COLO668 (cell line): Measurements from ENCODE around the gene OLFM1.

ENCODE experiments used
- DNase-seq: peaks from one replicate; lab custom pipeline; 2025; ENCODE audit not compliant: unreplicated experiment; lab: John Stamatoyannopoulos, UW

OLFM1 gene

DNA sequence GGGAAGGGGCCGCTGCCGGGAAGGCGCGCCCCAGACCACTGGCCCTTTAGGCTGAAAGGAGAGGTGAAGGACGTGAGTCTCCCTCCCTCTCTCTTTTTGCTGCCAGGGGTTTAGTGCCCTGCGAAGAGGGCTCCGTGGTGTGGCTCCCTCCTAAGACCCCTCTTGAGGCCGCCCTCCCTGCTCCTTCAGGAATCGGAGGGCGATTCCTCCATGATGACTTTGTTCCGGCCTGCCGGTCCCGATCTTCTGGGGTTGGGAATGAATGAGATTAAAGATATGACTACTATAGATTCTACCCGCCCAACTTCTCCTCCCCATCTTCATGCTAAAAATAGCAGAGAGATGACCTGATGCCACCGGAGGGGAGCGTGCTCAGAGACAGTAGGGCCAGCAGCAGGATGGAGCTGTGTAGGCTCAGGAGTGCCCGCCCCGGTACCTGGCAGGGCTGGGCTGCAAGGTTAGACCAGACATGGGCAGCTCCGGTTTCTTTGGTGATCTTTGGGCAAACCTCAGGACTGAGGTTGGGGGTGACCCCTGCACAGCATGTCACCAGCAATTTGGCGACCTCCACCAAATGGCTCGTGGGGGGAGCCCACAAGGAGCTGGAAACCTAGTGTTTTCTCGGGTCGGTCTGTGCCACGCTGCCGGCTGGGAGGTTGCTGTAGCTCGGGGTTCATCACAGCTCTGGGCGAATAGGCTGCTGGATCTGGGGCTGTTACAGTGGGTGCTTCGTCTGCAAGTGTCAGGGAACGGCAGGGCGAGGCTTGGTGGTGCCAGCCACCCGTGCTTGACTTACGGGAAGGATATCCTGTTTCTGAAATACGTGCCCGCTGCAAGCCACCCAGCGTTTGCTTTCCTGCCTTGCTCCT, 1.7 kb downstream of the OLFM1 start:
- DNase-seq = no peak

DNA sequence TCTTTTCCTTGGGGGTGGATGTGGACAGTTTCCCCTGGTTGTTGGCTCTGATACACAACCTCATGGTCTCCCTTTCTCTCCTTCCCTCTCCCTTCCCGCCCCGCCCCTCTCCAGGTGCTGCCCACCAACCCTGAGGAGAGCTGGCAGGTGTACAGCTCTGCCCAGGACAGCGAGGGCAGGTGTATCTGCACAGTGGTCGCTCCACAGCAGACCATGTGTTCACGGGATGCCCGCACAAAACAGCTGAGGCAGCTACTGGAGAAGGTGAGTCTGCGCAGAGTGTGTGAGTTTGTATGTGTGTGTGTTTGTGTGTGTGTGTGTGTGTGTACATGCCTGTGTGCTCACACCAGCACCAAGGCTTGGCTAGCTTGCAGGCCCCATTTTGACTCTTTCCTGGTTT, 2.6 kb downstream of the OLFM1 start:
- no peak for DNase-seq

DNA sequence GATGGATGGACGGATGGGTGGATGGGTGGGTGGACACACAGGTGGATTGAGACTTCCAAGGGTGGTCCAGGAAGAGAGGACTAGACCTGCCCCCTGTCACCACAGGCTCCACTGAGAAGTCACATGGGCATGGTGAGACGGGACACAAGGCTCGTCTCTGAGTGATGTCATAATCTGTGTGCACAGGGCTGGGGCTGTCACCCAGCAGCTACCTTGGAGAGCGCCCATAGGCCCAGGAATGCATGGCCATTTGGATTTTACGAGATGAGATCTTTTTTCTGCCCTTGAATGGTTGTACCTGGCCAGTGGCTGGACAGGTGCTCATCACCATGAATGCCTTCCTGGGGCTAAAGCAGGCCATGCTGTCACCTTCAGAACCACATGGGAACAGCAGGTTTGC, 3.1 kb downstream of the OLFM1 start:
- DNase-seq = no peak

DNA sequence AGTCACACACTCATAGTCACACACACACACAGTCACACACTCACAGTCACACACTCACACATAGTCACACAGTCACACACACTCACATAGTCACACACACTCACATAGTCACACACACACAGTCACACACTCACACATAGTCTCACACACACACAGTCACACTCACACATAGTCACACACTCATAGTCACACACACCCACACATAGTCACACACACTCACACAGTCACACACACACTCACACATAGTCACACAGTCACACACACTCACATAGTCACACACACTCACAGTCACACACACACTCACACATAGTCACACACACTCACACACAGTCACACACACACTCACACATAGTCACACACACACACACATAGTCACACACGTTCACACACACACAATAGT, 4.1 kb downstream of the OLFM1 start:
- DNase-seq = no peak

DNA sequence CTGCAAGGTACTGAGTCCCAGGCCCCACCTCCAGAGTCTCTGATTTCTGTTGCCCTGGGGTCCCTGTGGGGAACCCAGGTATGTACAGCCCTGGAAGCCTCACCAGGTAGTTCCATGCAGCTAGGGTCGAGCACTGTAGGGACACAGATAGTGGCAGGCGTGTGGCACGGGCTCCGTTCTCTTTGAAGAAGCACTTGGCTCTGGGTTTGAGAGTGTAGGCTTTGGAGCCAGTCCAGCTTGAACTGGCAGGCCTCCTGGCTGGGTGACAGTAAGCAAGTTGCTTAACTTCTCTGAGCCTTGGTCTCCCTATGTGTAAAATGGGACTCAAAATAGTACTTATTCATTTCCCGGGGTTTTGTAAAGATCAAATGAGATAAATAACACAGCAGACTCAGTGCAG, 5.6 kb downstream of the OLFM1 start:
- DNase-seq = no peak

DNA sequence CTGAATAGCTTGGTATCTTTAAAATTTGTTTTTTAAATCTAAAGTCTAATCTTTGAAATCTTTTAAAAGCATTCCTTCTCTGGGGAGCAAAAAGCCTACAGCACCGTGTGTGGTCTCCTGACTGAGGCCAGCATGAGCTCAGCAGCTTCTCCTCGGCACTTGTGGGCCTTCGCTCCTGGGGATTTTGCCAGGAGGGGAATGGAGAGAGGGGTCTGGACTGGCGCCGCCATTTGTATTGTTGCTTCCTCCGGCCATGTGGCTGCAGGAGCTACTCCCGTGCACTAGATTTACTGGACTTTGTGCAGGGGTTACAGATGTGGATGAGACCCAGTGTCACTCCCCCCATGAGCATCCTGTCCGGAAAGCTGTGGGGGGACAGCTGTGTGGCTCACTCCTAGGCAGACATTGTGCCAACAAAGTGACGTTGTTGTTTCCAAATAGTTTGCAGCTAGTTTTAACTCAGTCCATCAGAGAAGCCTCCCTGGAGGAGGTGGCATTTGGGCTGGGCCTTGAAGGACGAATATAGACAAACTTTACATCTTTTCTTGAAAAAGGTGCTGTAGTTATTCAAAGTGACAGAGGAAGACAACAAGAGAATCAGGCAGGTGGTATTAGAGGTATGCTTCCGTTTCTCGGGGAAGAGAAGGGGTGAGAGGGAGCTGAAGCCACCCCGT, 6.6 kb downstream of the OLFM1 start:
- no peak for DNase-seq

DNA sequence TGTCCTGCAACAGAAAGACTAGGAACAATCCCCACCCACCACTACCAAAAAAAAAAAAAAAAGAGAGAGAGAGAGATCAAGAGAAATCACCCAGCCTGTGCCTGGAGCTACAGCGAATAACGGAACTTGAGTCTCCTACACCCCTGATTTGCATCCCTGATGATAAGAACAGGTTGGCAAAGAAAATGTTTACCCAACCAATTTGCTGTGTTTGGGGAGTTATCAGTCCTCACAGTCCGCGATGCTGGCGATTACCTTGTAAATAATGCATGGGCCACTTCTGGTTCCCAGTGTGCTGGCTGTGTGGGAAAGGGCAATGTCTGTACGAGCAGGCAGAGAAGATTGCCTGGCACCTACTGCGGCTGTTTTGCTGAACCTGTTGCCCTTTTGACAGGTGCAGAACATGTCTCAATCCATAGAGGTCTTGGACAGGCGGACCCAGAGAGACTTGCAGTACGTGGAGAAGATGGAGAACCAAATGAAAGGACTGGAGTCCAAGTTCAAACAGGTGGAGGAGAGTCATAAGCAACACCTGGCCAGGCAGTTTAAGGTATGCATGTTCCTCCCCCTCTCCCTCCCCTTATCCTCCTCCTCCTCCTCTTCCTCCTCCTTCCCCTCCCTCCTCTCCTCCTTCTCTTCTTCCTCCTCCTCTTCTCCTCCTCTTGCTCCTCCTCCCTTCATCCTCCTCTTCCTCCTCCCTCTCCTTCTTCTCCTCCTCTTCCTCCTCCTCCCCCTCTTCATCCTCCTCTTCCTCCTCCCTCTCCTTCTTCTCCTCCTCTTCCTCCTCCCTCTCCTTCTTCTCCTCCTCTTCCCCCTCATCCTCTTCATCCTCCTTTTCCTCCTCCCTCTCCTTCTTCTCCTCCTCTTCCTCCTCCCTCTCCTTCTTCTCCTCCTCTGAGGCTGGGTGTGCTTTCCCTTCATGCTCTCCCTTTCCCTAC, 8.3 kb downstream of the OLFM1 start:
- peak; percentile 2 for DNase-seq

DNA sequence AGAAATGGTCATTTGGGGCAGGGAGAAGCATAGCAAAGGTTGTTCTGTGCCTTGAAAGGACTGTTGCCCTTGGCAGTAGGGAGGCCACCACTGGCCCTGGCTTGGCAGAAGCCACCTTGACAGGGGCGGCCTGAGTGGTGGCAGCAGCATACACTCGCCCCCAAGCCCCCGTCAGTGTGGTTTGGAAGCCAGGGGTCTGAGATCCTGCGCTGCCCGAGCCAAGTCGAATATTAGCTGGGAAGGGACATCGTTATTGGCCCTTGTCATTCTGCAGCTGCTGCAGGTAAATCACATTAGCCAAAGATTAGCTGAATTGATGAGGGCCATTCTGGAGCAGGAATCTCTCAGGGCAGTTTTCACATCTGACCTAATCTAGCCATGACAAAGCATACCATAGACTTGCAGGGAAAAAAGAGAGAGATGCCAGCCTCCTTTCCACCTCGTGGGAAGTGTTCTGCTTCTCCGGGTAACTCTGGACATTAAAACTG, 9.0 kb downstream of the OLFM1 start:
- no peak for DNase-seq

DNA sequence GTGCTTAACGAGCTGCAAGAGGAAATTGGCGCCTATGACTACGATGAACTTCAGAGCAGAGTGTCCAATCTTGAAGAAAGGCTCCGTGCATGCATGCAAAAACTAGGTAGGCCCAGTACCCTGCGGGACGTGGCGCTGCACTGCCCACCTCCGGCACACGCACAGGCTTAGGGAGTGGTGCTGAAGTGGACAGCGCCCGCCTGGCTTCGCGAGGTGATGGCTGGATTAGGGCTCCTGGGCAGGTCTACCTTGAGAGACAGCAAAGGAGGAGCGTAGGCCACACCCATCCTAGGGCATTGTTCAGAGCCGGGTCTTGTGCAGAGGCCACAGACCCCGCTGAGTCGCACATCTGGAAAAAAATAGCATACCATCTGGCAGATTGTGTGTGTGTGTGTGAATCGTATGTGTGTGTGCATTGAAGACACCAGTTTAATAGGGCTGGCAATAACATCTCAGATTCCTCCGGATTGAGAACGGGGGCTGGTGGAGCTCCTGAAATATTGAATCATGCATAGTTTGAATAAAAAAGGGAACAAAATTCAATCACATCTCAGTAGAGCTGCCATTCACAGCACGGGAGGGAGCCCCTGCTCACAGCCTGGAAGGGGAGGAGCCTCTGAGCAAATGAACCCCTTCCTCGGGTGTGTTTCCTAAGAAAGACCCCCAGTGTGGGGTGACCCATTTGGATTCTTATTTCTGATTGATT, 11.1 kb downstream of the OLFM1 start:
- DNase-seq = no peak

DNA sequence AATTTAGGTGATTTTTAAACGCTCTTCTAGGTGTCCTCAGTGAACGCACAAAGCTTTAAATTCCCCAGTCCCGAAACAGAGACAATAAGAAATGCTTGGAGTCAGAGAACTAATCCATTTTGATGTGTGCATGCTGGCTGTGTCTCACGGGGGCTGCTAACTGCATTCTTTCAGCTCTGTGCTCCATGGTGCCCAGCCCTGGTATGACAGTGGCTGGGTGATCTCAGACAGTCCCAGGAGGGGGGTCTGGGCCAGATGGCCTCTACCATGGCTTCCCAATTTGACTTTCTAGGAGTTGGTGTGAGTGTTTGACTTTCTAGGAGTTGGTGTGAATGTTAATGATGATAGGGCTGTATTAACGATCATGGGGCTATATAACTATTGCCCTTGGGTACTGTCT, 12.1 kb downstream of the OLFM1 start:
- no peak for DNase-seq

DNA sequence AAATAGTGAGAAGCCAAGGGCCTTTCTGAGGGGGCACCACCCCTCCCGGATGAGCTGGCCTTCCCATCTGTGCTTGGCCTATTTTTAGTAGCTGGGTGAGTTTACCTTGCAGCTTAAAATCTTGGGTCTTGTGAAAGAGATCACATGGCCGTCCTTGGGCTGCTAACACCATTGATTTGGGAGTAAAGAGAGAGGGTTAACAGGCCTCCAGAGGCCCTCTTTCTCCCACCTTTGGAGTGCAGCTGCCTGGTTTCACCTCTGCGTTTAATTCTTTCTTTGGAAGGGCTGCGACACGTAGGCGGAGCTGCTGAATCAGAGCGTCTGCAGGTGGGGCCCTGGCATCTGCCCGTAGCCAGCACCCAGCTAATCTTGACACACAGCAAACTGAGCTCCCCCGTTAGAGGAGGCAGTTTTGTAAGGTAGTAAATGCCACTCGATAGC, 12.8 kb downstream of the OLFM1 start:
- no peak for DNase-seq

DNA sequence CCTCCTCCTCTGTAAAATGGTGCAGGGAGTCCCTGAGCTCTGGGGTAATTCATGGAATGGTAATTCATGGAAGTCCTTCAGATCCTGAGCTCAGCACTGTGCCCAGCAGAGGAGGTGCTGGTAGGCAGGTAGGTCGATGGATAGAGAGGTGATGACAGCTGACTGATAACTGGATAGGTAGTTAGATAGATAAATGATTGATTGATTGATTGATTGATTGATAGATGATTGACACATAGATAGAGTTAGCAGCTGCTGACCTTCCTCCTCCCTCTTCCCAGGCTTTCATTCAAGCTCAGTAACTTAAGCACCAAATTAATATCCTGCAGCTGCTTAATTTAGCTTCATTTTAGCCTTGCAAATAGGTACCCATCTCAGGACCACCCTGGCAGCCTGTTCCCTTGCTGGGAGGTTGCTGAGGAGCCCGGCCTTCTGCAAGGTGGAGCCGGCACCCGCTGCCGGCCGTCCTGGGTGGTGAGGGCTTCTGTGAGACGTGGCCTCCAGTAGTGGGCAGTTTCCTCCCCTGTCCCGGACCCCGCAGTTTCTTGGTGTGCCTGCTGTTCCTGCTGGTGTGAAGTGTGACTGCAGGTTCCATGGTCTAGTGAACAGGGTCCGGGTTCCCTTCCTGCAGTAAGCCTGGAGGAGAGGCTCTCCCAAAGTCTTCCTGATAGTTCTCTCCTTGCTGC, 13.4 kb downstream of the OLFM1 start:
- DNase-seq = no peak

DNA sequence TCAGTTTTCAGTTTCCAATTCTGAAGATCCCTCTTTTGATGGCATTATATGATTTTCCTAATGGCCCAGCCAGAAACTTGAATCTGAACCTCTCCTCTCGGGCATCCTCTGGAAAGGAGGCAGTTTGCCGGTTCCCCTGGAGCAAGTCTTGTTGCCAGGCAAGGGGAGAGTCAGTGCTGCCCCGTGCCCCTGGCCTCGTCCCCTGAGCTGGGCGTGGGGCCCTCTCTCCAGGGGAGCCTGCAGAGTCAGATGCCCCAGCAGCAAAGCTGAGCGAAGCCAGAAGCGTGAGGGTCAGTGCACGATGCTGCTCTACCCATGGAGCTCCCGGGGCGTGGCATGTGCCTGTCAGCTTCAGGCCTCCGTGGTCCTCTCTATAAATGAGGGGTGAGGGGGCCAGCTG, 14.0 kb downstream of the OLFM1 start:
- no peak for DNase-seq

DNA sequence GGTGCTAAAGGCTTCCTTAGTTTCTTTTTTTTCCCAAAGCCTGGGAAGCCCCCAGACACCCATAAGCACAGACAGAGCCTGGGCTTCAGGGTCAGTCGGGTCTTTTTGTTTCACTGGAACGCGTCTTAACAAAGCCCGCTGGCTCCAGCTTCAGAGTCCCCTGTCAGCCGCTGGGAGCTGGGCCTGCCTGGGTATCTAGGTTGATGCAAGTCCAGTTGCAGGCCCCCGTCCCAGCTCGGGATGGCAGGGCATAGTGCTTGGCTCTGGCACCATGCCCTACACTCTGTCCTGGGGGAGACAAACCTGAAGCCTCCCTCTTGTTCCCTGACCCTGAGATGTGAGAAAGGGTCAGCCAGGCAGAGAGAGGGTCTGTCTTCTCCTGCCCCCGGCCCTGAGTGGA, 14.5 kb downstream of the OLFM1 start:
- DNase-seq = no peak

DNA sequence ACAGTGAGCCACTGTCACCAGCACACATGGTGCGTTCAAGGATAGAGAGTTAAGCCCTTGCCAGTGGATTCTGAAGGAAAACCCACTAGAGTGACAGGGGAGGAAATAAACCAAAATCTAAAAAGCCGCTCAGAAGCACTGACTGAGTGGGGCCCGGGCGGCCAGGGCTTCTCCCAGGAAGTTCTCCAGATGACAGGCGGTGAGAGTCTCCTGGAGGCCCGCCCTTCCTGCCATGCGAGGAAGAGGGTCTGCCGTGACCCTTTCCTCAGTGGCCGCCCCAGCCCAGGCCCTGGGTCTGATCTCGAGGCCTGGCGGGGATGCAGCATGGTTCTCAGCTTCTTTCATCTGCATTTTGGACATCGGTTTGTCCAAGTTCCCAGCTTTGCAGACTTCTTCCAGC, 14.9 kb downstream of the OLFM1 start:
- no peak for DNase-seq

DNA sequence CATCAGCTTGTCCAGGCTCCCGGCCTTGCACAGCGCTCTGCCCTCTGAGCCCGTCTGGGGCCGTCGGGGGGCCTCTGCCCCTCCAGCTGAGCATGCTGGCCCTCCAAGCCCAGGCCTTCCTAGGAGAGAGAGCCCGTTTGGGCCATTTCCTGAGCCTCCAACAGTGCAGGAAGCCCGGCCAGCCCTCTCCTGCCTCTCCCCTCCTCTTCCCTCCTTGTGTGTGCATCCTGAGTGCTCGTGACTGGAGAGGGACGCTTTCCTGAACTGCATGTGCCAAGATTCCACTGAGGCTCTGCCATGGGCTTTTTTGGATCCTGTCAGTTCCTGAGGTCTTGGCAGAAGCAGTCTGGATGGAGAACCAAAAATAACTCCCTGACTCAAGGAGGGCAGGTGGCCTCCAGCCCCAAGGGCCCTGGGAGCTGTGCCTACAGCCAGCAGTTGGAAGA, 15.6 kb downstream of the OLFM1 start:
- no peak for DNase-seq

DNA sequence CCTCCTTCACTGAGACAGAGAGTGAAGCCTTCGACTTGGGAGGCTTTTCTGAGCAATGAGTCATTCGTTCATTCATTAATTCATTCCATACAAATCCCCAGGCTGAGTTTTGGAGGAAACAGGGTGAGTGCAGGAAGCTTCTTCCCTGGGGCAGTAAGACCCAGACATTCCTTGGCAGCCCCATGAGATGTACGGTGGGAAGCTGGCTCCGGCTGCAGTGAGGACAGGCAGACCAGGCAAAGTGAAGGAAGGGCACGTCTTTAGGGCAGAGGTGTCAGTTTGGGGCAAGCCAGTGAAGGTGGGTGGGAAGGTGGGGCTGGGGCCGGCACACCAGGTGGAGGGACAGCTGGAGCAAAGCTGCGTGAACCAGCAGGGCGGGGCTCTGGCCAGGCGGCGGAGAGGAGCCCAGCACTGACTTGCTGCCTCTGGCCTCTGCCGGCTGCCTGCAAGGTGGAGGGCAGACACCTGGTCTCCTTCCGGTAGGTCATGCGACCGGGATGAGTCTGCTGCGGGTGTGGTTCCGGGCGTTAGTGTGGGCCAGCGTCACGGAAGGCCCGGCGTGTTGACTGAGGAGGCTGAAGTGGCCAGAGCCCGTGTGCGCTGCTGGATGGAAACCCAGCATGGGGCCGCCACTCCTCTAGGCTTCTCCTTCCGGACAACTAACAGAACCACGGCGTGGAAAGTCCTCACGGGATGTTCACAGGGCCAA, 16.6 kb downstream of the OLFM1 start:
- peak; percentile 11 for DNase-seq

DNA sequence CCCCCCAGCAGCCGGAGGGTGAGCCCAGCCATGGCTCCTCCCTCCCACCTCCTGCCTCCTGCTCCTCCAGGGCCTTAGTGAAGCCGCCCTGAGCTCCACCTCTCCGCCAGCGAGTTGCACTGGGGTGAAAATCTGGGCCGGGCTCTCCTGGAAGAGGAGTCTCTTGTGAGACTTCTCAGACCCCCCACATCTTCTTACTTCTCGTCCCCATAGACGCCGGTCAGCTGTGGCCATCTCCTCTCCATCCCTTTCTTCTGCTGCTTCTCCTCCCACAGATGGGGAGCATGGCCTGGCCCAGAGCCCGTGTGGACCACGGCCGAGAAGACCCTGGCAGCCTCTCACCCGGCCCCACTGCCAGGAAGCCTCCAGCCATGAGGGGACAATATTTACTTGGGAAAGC, 17.3 kb downstream of the OLFM1 start:
- DNase-seq = no peak

DNA sequence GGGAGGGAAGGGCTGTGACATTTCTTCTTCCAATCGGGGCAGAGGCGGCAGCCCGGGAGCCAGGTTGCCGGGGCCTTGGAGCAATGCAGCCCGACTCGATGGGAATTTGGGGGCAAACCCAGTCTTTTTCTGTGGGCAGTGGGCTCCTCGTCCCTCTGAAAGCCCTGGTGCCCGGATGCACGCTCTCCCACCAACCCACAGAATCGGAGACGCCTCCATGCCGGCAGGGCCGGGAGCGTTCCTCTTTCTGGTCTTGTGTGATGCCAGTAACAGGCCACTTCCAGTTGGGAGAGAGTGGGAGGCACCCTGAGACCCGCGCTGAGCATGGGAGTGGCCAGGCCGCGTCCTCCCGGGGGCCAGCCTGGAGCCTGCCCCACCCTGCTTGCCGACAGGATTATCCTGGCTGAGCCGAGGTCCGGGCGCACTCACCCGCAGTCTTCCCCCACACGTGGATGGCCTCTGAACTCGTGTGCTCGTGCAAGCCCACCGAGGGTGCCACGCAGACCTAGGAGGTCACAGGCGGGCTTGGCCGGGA, 17.8 kb downstream of the OLFM1 start:
- DNase-seq = no peak
